Ovary (tissue), 9 donors: ENCODE data around the gene ADGRB2. TPM values are rescaled to one million over a fixed set of nuclear protein-coding genes. Genes with fewer than 3 reads are reported as not detected.

ENCODE experiments used
- DNase-seq, 5 donors: peaks; one replicate each; pipeline ENCODE4 v3.0.0-alpha.2; 2019 to 2020
- H3K27ac ChIP-seq, 2 donors: fragments of 200-600 bp; one replicate each; pipeline versions ENCODE4 v1.5.1 to v1.8.0; 2019 to 2022
- H3K27me3 ChIP-seq: fragments of 200-600 bp; one replicate; pipeline ENCODE4 v1.8.0; 2022
- H3K36me3 ChIP-seq: fragments of 200-600 bp; sonication (generic); one replicate; pipeline ENCODE4 v1.5.1; 2019
- H3K4me1 ChIP-seq: one replicate; pipeline ENCODE4 v1.8.1; 2013; ENCODE audit warnings: mild to moderate bottlenecking, moderate library complexity; ENCODE audit not compliant: insufficient read depth
- H3K4me3 ChIP-seq: fragments of 200-600 bp; sonication (generic); one replicate; pipeline ENCODE4 v1.5.1; 2017
- H3K9me3 ChIP-seq, 2 donors: fragments of 200-600 bp in 1 of 2; sonication (generic) in 1 of 2; one replicate each; pipeline versions ENCODE4 v1.5.1 to v1.8.1; 2013 to 2019; ENCODE audit warnings: mild to moderate bottlenecking in 1 of 2, moderate library complexity in 1 of 2
- CTCF ChIP-seq, 3 donors: fragments of 450-650 bp in 2 of 3; fragments of 200-600 bp in 1 of 3; IDR thresholded peaks; one replicate each; pipeline versions ENCODE4 v1.5.1 to v1.8.0; 2016 to 2022; ENCODE audit warnings: antibody characterized with exemption in 3 of 3, mild to moderate bottlenecking in 1 of 3
- EP300 ChIP-seq: sonication (generic); formaldehyde crosslinking; IDR thresholded peaks from one replicate; pipeline ENCODE4 v1.6.1; 2017; ENCODE audit warnings: antibody characterized with exemption
- POLR2A ChIP-seq: fragments of 450-650 bp; IDR thresholded peaks from one replicate; pipeline ENCODE4 v1.6.1; 2017; ENCODE audit warnings: antibody characterized with exemption, mild to moderate bottlenecking, moderate library complexity
- WGBS, 3 donors: extraction: QIAGEN DNeasy Blood & Tissue Kit in 1 of 3; methylation state at CpG; one replicate each; pipeline versions ENCODE4 v1.1.5 to v1.1.7; 2013 to 2017; 5-methylcytosine and 5-hydroxymethylcytosine counted together
- intact Hi-C, 4 donors: fragments of 100-400 bp; cut with DNase I; formaldehyde crosslinking; loops; one replicate each; pipeline versions ENCODE4 v1.11.0 to v1.15.1; 2022 to 2023
- polyA plus RNA-seq, 2 donors: library from polyadenylated mRNA; stranded (reverse); fragments of 200-250 nt in 1 of 2; fragments of 350-450 nt in 1 of 2; fragmentation: Illumina TruSeq in 1 of 2; extraction: RNeasy Lipid Tissue Mini Kit (QIAGEN cat#74804) in 1 of 2; gene quantifications; one replicate each; pipeline ENCODE4 v1.2.3, GENCODE V29; 2013 to 2014
- total RNA-seq, 7 donors: library from RNA; depleted of rRNA in 2 of 7; stranded (reverse); fragments of >200 nt in 2 of 7; fragmentation: NEBNext Ultra II Directional in 3 of 7; extraction: Animal tissue kit (Norgen Biotek cat#: 25700) in 3 of 7; gene quantifications; one replicate each; pipeline versions ENCODE4 v1.1.0 to v1.2.4, GENCODE V29; 2016 to 2023
- donor health status: DM: no; HTN: no; CAD: no; lungs with moderate emphysema.
- donor health status: DM: no; HTN: no; CAD: no.
- donor health status: Bipolar disorder and iron deficiency.
- donor health status: DM: yes; HTN: yes; CAD: no.
- donor health status: DM: no; HTN: no; CAD: no.
- donor health status: DM: yes; HTN: yes; CAD: no.

ADGRB2 gene
- total and polyA plus RNA-seq, 9 donors = 0.30 to 7.2 (median 1.6) TPM

GRCh38 chr1:31734582-31735107 lies 29.5 kb downstream of the ADGRB2 start:
- Histone ChIP-seq H3K27ac (no peak overlapping the region), H3K4me3 (no peak overlapping the region), H3K4me1 (no peaks in the 10 kb centered on the region), H3K27me3 (no peaks in the 10 kb centered on the region), H3K9me3 (no peaks in the 10 kb centered on the region), H3K36me3 (no peaks in the 10 kb centered on the region)
- no peak for DNase-seq
- intact Hi-C loops = loop anchor here in 1 of 4 donors (5.0 kb wide), 1 partner anchor 123 kb away; no protein-coding TSS in a partner anchor
- WGBS, 3 donors = 72 to 90% (median 84%) methylated on average over 7 of the region's 7 CpGs
- no peak for TF ChIP-seq EP300
- TF ChIP-seq CTCF (IDR thresholded peaks at IDR 0.05) = no peak
- no peak for TF ChIP-seq POLR2A

GRCh38 chr1:31733389-31734219 lies 30.5 kb downstream of the ADGRB2 start:
- no peak for DNase-seq
- Histone ChIP-seq H3K27me3 (no peaks in the 10 kb centered on the region), H3K36me3 (no peaks in the 10 kb centered on the region), H3K27ac (no peak overlapping the region), H3K4me1 (no peaks in the 10 kb centered on the region), H3K4me3 (no peak overlapping the region), H3K9me3 (no peaks in the 10 kb centered on the region)
- intact Hi-C loops = no loop called here
- TF ChIP-seq EP300 (no peak), POLR2A (no peak), CTCF (IDR thresholded peaks at IDR 0.05) (no peak)
- 77 to 80% (median 77%) methylated on average over 19 of the region's 19 CpGs for WGBS, 3 donors

GRCh38 chr1:31732751-31733289 lies 31.3 kb downstream of the ADGRB2 start:
- Histone ChIP-seq H3K9me3 (no peaks in the 10 kb centered on the region), H3K27ac (no peak overlapping the region), H3K27me3 (no peaks in the 10 kb centered on the region), H3K36me3 (no peaks in the 10 kb centered on the region), H3K4me1 (no peaks in the 10 kb centered on the region), H3K4me3 (no peak overlapping the region)
- 90 to 92% (median 90%) methylated on average over 18 of the region's 18 CpGs for WGBS, 3 donors
- intact Hi-C loops = no loop called here
- TF ChIP-seq POLR2A (no peak), EP300 (no peak), CTCF (IDR thresholded peaks at IDR 0.05) (no peak)
- no peak for DNase-seq

GRCh38 chr1:31732343-31732742 lies 31.8 kb downstream of the ADGRB2 start:
- DNase-seq = no peak
- WGBS, 3 donors = 80 to 89% (median 81%) methylated on average over 6 of the region's 6 CpGs
- Histone ChIP-seq H3K27ac (no peak overlapping the region), H3K4me1 (no peaks in the 10 kb centered on the region), H3K27me3 (no peaks in the 10 kb centered on the region), H3K9me3 (no peaks in the 10 kb centered on the region), H3K4me3 (no peak overlapping the region), H3K36me3 (no peaks in the 10 kb centered on the region)
- TF ChIP-seq EP300 (no peak), POLR2A (no peak), CTCF (IDR thresholded peaks at IDR 0.05) (no peak)
- intact Hi-C loops = no loop called here
